NCI-H510A (cell line): ENCODE data around the gene FITM1.

Experiments
- DNase-seq: peaks from one replicate; lab custom pipeline; 2025; lab: John Stamatoyannopoulos, UW

The FITM1 gene

DNA sequence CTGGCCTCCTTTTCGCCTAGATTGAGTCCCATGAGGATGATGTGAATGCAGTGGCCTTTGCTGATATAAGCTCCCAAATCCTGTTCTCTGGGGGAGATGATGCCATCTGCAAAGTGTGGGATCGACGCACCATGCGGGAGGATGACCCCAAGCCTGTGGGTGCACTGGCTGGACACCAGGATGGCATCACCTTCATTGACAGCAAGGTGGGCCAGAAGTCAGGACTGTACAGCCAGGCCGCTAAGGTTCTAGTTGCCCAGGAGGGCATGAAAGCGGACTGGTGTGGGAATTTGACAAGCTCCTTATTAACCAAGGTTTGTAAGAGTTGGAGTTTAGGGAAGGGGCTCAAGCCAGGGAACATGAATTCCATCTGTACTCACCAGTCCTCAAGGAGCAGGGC is 10.8 kb upstream of the FITM1 start:
- no peak for DNase-seq

DNA sequence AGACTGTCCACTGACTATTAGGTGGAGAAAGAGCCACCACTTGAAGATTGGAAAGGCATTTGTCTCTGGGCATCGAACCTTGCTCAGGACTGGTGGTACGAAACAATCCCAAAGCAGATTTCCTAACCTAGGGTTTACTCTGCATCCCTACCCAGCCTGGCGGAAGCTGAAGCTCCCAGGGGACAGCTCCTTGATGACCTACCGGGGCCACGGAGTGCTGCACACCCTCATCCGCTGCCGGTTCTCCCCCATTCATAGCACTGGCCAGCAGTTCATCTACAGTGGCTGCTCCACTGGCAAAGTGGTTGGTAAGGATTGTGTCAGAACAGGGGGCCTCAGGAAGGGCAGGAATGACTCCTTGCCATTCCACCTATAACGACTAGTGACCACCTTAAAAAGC is 9.2 kb upstream of the FITM1 start:
- DNase-seq: no peak

DNA sequence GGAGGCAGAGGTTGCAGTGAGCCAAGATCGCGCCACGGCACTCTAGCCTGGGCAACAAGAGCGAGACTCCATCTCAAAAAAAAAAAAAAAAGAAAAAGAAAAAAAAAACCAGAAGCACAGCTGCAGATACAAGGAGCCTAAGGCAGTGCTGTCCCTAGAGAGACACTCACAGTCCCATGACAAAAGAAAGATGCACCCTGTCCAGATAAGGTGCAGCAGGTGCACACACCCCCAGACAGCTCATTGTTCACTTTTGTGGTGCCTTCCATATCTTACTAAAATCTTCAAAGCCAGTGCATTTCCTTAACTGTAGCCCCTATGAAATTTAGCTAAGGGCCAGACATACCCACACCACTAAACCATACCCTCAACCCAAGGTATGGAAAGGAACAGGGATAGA is 8.0 kb upstream of the FITM1 start:
- no peak for DNase-seq

DNA sequence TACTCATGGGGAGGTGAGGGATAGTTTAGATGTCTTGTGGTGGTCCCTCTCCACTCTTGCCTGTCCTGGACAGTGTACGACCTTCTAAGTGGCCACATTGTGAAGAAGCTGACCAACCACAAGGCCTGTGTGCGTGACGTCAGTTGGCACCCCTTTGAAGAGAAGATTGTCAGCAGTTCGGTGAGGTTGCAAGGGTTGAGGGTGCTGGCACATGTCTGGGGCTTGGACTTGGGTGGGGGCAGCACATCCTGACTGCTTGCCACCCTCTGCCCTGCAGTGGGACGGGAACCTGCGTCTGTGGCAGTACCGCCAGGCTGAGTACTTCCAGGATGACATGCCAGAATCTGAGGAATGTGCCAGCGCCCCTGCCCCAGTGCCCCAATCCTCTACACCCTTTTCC is 7.6 kb upstream of the FITM1 start:
- no peak for DNase-seq

DNA sequence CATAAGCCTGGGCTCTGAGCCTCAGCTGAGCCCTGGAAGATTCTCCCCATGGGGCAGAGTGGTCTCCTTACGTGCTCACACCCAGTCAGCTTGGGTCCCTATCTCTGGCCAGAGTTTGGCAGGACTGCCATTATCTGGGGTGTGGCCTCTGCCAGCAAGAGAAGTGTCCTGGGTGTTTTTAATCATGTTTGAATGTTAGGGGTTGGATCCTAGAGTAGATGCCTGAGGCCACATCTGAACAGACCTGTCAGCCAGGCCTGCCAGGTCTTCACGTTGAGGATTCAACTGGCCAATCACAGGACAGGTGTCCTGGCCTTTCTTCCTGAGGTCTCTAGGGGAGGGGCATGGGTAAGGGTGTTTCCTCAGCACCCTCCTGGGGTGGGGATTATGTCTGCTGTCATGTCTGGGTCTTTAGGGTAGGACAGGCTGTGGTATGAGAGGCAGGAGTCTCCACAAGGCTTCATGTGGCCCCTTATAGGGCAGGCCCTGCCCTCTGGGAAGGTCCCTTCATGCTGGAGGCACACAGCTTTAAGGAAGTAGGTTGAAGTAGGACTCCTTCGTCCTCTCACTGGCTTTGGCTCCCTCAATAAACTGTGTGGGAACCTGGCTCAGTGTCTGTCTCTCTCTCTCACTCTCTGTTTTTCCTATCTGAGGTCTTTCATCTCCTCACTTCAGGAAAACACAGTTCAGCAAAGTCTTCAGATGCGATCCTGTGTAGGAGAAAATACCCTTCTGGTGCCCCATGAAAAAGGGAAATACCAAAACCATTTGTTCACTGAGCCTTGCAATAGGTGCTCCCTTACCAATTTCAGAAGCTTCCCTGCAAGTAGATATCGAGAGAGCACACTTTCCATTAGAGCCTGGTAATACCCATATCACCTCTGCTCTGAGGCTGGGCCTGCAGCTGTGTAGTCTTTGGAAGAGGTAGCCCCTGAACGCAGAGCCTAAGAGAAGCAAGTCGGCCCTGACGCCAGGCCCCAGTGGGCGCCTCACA is 6.7 kb upstream of the FITM1 start:
- DNase-seq: no peak

DNA sequence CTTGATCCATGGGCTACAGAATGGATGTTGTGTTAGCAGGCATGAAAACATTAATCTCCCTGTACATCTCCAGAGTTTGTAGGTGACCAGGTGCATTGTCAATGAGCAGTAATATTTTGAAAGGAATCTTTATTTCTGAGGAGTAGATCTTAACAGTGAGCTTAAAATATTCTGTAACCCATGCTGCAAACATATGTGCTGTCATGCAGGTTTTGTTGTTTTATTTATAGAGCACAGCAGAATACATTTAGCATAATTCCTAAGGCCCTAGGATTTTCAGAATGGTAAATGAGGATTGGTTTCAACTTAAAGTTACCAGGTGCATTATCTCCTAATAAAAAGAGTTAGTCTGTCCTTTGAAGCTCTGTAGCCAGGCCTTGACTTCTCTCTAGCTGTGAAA is 3.5 kb upstream of the FITM1 start:
- no peak for DNase-seq

DNA sequence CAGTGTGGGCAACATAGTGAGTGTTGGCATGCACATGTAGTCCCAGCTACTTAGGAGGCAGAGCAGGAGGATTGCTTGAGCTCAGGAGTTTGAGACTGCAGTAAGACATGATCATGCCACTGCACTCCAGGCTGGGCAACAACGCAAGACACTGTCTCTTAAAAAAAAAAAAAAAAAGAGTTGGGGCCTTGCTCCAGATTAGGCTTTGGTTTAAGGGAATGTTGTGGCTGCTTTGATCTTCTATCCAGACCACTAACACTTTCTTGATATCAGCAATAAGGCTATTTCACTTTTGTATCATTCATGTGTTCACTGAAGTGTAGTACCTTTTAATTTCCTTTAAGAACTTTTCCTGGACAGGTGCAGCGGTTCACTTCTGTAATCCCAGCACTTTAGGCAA is 2.8 kb upstream of the FITM1 start:
- no peak for DNase-seq

DNA sequence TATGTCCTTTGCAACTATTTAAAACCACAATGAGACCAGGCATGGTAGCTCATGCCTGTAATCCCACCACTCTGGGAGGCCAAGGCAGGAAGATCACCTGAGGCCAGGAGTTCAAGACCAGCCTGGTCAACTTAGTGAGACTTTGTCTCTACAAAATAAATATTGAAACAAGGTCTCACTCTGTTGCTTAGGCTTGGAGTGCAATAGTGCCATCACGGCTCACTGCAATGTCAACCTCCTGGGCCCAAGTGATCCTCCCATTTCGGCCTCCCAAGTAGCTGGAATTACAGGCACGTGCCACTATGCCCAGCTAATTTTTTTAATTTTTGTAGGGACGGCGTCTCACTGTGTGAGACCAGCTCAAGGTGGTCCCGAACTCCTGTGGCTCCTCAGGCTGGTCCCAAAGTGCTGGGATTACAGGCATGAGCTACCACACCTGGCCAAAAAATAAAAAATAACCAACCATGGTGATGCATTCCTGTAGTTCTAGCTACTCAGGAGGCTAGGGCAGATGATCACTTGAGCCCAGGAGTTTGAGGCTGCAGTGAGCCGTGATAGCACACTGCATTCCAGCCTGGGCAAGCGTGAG is 955 bp upstream of the FITM1 start:
- DNase-seq: no peak

DNA sequence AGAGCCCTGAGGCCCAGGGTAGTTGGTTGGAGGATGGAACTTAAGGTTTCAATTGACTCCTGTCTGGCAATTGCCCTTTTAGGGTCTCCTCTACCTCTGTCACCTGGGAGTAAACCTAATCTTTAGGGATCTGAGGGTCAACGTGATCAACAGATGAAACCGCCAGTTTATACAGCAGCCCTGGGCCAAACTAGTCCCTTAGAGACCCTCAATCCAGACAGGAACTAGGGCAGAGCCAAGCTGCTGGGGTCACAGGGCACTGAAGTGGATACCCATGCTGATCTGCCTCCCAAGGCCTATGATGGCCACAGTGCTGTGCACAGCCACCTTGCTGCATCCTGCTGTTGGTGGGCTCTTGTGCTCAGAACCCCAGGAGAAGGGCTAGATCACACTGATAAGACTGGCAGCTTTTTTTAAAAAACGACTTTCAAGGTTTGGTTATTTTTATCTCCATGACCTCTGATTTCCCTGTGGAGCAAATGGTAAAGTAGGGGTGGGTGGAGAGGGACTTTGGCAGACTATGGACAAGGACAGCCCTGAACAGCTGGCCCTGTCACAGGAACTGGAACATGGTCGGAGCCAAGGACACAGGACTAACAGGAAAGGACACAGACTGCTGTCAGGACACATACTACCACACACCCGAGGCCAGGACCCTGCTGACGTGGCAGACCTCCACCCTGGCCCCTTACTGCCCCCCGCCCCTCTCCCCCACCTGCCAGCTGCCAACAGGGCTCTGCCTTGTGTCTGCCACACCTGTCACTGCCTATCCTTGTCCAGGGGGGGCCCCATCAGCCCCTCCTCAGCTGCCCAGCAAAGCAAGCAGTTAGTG is 474 bp downstream of the FITM1 start:
- DNase-seq: no peak

DNA sequence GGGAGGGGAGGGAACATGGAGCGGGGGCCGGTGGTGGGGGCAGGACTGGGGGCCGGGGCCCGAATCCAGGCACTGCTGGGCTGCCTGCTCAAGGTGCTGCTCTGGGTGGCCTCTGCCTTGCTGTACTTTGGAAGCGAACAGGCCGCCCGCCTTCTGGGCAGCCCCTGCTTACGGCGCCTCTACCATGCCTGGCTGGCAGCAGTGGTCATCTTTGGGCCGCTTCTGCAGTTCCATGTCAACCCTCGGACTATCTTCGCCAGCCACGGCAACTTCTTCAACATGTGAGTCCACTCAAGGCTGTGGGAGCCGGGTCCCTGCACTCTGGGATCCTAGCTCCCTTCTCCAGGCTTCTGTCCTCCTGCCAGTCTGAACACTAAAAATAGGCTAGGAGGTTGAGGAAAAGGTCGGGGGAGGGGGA is 1.1 kb downstream of the FITM1 start:
- no peak for DNase-seq

DNA sequence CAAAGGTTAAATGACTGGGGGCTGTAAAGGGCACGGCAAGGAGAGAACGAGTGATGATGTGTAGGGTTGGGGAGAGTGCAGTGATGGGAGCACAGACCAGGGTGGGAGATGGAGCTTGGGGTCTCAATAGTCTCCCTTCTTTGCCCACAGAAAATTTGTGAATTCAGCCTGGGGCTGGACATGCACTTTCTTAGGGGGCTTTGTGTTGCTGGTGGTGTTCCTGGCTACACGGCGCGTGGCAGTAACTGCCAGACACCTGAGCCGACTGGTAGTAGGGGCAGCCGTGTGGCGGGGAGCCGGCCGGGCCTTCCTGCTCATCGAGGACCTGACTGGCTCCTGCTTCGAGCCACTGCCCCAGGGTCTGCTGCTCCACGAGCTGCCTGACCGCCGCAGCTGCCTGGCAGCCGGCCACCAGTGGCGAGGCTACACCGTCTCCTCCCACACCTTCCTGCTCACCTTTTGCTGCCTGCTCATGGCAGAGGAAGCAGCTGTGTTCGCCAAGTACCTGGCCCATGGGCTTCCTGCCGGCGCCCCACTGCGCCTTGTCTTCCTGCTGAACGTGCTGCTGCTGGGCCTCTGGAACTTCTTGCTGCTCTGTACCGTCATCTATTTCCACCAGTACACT is 1.7 kb downstream of the FITM1 start:
- DNase-seq: peak; percentile 52

DNA sequence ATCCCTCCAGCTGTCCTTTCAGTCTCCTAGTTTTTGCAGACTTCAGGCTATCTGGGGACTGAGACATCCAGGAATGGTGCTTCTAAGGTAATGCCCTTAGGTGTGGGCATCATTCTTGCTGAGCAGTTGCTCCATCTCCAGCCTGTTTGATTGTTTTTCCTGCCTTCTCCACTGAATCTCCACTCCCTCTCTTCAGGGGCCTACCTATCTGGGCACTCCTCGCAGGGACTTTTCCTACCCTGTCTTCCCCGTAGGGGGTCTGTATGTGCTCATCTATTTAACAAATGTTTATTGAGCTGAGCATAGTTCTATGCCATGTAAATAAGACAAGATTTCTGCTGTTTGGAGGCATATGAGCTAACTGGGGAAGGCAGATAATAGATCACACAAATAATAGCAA is 2.5 kb downstream of the FITM1 start:
- DNase-seq: no peak

DNA sequence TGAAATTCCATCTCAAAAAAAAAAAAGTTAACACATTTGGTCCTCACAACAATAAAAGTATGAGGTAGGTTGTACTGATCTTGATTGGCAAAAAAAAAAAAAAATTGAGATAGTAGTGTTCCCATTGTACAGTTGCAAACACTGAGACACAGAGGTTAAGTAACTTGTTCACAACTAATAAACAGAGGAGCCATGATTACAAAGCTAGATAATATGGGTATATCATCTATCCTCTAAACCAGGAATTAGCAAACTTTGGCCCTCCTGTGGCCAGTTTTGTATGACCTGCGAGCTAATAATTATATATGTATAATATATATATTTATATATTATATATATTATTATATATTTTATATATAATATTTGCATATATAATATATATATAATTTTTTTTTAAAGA is 3.3 kb downstream of the FITM1 start:
- DNase-seq: no peak

DNA sequence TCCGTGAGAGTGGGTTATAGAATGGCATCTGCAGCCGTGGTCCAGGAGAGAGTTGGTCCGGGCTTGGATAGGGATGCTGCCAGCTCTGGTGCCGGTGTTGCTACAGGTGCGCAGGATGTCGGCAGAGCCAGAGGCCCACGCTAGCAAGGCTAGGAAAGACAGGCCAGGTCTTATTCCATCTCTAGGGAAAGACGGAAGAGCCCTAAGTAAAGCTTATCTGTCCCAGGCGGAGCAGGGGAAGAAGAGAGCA is 5.0 kb downstream of the FITM1 start:
- no peak for DNase-seq

DNA sequence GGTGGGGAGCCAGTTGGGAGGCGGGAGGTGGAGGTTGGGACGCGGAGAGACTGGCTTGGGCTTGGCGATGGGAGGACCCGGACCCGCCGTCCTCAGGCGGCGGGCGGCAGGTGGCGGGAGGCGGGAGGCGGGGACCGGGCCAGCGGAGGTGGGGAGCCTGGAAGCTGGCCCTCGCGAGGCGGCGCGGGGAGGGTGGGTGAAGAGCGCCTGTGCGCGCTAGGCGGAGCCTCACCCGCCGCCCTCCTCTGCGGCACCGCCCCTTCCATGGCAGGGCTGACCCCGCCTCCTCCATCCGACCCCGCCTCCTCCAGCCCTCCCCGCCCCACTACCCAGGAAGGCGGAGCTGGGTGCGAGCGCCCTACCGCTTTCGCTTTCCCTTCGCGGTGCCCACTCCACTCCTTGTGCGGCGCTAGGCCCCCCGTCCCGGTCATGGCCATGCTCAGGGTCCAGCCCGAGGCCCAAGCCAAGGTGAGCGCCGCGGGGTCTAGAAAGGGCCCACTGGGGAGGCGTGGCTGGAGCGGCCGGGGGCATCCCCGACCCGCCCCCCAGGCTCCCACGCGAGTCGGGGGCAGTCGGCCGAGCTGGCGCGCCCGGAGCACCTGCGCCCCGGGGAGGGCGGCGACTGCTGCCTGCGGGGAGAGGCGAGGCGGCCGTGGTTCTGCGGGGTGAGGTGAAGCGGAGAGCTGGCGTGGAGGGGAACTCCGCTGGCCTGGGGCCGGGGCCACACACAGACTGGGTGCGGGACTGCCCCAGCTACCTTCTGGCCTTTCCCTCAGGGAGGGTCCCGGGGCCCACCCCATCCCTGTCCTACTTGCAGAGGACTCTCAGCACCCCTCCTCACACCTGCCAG is 5.6 kb downstream of the FITM1 start, which contains the start of gene PSME1:
TSS of gene PSME1 (plus strand) at position 361 of the 850 bp plus-strand sequence. CDS start at position 430, 69 bp downstream.
- peak; percentile 93 for DNase-seq

DNA sequence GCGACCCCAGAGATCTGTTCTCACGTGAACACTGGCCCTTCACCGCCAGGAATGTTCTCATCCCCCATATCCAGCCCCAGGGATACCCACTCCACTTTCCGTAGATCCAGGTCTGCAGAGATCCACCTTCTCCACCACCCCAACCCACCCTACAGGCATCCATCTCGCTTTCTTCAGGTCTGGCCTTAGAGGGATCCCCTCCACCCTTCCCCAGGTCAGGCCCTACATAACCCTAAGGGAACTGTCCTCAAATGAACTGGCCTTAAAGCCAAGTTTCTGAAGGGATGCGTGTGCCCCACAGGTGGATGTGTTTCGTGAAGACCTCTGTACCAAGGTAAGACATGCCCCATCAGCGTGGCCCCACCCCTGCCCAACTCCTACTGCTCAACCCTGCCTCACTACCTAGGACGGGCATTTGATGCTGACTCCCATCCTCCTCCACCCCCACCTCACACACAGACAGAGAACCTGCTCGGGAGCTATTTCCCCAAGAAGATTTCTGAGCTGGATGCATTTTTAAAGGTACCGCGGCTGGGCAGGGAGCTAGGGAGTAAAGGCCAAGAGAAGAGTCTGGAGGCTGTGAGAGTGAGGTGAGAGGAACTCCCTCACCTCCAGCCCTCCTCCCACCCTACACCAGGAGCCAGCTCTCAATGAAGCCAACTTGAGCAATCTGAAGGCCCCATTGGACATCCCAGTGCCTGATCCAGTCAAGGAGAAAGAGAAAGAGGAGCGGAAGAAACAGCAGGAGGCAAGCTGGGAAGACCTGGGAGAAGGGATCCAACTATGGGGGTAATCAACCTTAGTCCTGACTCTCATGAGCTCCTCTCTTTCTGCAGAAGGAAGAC is 6.4 kb downstream of the FITM1 start:
- DNase-seq: no peak

DNA sequence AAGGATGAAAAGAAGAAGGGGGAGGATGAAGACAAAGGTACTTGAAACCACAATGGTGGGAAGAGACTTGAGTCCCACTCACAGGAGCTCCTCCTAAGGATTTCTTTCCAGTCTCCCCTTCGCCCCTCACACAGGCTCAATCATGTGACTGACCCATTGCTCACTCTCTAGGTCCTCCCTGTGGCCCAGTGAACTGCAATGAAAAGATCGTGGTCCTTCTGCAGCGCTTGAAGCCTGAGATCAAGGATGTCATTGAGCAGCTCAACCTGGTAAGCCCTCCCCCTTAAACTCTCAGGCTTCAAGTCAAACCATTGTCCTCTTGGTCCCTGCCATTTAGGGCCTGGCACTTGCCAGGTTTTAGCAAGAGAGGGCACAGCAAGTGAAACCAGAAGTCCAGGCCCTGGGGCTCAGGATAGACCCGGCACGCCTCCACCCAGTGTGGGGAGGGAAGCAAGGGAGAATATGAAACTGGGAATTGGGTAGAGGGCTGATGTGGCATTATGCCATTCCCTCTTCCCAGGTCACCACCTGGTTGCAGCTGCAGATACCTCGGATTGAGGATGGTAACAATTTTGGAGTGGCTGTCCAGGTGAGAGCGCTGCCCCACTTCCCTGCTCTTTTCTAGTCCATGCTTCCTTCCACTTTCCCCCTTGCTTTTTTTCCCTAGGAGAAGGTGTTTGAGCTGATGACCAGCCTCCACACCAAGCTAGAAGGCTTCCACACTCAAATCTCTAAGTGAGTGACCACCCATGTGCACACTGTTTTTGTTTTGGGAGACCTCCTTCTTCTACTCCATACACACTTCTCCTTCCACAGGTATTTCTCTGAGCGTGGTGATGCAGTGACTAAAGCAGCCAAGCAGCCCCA is 7.3 kb downstream of the FITM1 start:
- DNase-seq: no peak

DNA sequence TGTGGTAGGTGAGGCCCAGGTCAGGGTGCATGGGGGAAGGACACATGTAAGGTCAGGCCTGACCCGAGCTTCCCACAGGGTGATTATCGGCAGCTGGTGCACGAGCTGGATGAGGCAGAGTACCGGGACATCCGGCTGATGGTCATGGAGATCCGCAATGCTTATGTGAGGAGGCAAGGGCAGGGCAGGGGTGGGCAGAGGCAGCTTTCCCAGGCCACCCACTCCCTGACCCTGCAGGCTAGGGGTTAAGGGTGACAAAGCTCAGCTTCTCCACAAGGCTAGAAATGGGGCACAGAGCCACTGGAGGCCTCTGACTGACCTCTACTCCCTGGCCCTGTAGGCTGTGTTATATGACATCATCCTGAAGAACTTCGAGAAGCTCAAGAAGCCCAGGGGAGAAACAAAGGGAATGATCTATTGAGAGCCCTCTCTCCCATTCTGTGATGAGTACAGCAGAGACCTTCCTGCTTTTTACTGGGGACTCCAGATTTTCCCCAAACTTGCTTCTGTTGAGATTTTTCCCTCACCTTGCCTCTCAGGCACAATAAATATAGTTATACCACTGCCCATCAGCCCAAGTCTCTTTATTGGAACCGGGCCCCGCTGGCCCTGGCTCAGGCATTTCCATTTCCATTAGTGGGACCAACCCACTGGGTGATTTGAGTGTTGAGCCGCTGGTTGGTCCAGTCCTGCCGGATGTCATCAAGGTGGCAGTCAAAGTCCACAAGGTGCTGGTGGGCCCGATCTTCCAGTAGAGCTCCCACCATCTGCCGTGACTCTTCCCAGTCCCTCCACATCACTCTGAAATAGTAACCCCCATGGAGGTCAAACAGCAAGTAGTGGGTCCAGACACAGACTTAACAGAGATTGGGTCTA is 8.2 kb downstream of the FITM1 start:
- DNase-seq: no peak
